Activated T-helper 2 cell treated with anti-CD3 and anti-CD28 coated beads, Interferon-gamma antibody, Interleukin-2, Interleukin-4, amounts not matched to agents 10 μg/mL and 5 μg/mL and 100 μg/mL, durations not matched to agents 14 hours and 24 hours and 36 hours (primary cell): ENCODE measurements around the gene GRID1. TPM values are rescaled to one million over a fixed set of nuclear protein-coding genes. Genes with fewer than 3 reads are reported as not detected.

Experiments
- DNase-seq: peaks from one replicate; pipeline ENCODE4 v3.0.0; 2021; ENCODE audit warnings: low spot score
- H3K27ac Mint-ChIP-seq: one replicate; pipeline ENCODE4 v1.8.0; 2021; ENCODE audit warnings: mixed read lengths
- H3K27me3 Mint-ChIP-seq: one replicate; pipeline ENCODE4 v1.8.0; 2021; ENCODE audit warnings: low read depth, mixed read lengths
- H3K36me3 Mint-ChIP-seq: one replicate; pipeline ENCODE4 v1.8.0; 2021; ENCODE audit warnings: low read depth, mixed read lengths
- H3K4me1 Mint-ChIP-seq: one replicate; pipeline ENCODE4 v1.8.0; 2021; ENCODE audit warnings: low read depth, mixed read lengths
- H3K4me3 Mint-ChIP-seq: one replicate; pipeline ENCODE4 v1.8.0; 2021; ENCODE audit warnings: low read depth, mild to moderate bottlenecking, moderate library complexity, mixed read lengths
- H3K9me3 Mint-ChIP-seq: one replicate; pipeline ENCODE4 v1.8.0; 2021; ENCODE audit warnings: mixed read lengths
- intact Hi-C: fragments of 100-400 bp; cut with micrococcal nuclease; formaldehyde crosslinking; loops from one replicate; pipeline ENCODE4 v1.15.1; 2023
- total RNA-seq: library from RNA; stranded (reverse); gene quantifications from 2 replicates; pipeline ENCODE4 v1.2.3, GENCODE V29; 2022

The GRID1 gene
- total RNA-seq, 1 donor from 2014 or later: not detected

DNA sequence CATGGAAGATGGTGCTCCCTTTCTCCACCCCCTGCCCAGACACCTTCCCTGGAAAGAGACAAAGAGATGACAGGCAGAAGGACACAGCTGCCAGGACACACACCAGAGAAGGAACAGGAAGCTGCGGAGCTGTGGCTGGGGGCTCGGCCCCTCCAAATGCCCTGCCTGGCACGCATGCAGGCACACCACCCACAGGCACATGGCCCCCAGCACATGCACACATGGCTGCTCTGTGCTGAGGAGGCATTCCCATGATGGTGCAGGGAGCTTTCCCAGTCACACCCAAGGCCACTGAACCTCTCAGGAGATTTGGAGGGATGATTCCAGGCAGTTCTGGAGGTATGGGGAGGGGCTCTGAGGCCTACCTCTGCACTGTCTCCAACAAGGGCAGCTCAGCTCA lies 143.3 kb downstream of the GRID1 start:
- no peaks in the 10 kb centered on the region for H3K9me3 Mint-ChIP-seq
- no peak for DNase-seq
- H3K27me3 Mint-ChIP-seq: no peaks in the 10 kb centered on the region
- no peak overlapping the region for H3K27ac Mint-ChIP-seq
- H3K4me3 Mint-ChIP-seq: no peak overlapping the region
- intact Hi-C loops: no loop called here
- no peaks in the 10 kb centered on the region for H3K36me3 Mint-ChIP-seq
- no peaks in the 10 kb centered on the region for H3K4me1 Mint-ChIP-seq

DNA sequence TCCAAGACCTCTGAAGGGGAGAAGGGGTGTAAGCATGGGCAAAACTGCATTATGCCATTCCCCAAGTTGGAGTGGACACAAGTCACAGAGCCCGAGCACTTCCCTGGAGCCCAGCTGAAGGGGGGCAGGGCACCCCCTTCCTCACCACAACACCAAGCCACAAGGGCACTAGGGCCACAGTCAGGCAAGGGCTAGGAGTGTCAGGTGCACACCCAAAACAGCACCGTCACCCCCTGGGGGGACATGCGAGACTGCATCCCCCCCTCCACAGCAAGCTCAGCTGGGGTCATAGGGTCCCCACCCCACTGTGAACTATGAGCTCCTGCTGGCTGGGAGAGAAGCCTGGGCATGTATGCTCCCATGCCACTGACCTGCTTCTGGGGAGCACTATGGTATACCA lies 143.9 kb downstream of the GRID1 start:
- Mint-ChIP-seq H3K27me3 (no peaks in the 10 kb centered on the region), H3K4me1 (no peaks in the 10 kb centered on the region), H3K36me3 (no peaks in the 10 kb centered on the region), H3K9me3 (no peaks in the 10 kb centered on the region), H3K27ac (no peak overlapping the region), H3K4me3 (no peak overlapping the region)
- DNase-seq: no peak
- intact Hi-C loops: no loop called here

DNA sequence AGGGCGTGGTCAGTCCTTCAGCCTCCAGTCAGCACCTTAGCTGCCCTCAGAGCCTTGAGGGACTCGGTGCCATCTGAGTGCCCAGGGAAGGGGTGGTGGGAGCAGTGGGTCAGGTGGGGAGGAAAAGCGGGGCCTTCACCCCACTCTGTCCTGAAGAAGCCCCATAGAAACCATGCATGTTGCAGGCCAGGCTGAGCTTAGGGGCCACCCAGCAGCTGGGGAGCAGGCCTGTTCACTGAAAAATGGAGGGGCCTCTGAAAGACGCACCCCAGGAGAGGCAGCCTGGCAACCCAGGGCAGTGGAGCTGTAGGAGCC lies 144.3 kb downstream of the GRID1 start:
- Mint-ChIP-seq H3K9me3 (no peaks in the 10 kb centered on the region), H3K27me3 (no peaks in the 10 kb centered on the region), H3K27ac (no peak overlapping the region), H3K36me3 (no peaks in the 10 kb centered on the region), H3K4me1 (no peaks in the 10 kb centered on the region), H3K4me3 (no peak overlapping the region)
- DNase-seq: no peak
- intact Hi-C loops: no loop called here

DNA sequence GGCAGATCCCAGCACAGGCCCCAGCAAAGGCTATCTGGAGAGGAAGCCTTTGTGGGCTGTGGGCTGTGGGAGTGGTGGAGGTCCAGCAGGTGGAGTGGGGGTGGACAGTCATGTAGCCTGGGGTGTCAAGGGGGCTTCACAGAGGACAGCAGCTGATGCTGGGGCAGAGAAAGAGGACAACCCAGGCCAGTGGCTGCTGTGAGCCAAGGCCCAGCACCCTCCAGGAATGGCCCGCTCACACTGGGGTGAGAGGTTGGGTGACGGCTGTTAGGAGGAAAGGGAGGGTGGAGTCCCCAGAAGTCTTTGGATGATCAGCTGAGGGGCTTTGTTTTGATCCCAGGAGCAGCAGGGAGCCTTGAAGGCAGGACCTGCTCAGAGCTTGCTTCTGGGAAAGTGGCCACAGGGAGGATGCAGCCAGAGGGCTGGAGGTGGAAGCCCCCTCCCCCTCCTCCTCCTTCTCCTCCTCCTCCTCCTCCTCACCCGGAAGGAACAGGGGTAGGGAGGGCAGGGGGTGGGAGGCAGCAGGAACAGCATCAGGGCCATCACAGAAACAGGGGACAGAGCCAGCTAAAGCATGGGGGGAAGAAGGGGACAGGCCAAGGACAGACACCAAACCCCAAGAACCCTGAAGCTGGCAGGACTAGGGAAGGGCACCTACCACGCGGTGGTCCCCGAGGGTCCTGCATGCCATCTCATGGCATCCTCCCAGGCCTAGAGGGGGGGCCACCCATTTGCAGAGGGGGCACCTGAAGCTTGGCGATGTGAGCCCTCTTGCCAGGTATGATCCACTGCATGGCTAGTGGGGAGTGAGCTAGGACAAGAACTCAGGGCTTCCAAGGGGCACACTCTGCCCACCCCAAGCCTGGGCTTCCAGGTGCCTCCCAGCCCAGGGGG lies 144.9 kb downstream of the GRID1 start:
- no peaks in the 10 kb centered on the region for H3K27me3 Mint-ChIP-seq
- no peak overlapping the region for H3K4me3 Mint-ChIP-seq
- no peaks in the 10 kb centered on the region for H3K9me3 Mint-ChIP-seq
- no peak for DNase-seq
- no peaks in the 10 kb centered on the region for H3K36me3 Mint-ChIP-seq
- no peaks in the 10 kb centered on the region for H3K4me1 Mint-ChIP-seq
- intact Hi-C loops: no loop called here
- H3K27ac Mint-ChIP-seq: no peak overlapping the region

DNA sequence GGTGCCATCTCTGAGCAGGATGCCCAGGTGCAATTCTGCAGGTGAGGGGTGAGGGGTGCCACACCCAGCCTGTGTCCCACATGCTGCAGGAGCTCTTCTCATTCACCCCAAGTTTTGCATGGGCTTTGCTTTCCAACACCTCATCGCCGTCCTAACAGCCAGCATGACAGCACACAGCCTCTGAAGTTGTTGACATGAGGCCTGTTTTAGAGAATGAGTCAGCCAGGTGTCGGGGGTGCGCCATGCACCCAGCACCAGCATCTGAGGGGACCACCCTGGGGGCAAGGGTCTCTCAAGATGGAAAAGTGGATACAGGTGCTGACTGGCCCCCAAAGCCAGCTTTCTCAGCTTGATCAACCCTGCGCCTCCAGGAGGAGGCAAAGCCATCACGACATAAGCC lies 146.0 kb downstream of the GRID1 start:
- intact Hi-C loops: no loop called here
- Mint-ChIP-seq H3K4me3 (no peak overlapping the region), H3K27ac (no peak overlapping the region), H3K9me3 (no peaks in the 10 kb centered on the region), H3K36me3 (no peaks in the 10 kb centered on the region), H3K4me1 (no peaks in the 10 kb centered on the region), H3K27me3 (no peaks in the 10 kb centered on the region)
- DNase-seq: no peak

DNA sequence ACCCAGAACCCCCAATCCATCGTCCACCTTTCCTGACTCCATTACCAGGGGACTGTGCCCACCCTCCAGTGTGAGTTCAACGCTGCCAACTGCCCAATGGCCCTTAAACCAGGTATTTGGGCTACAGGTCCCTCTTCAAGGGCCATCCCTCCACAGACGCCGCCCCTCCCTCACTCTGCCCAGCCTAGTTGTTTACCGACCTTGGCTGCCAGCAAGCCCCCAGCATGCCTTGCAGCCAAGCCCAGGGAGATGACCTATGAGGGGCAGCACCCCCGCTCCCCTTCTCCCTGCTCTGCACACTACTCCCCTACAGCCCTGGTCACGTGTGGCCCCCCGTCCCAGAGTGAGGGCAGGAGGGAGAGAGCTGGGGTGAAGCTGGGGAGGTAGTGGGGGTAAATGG lies 147.3 kb downstream of the GRID1 start:
- Mint-ChIP-seq H3K27ac (no peak overlapping the region), H3K9me3 (no peaks in the 10 kb centered on the region), H3K36me3 (no peaks in the 10 kb centered on the region), H3K27me3 (no peaks in the 10 kb centered on the region), H3K4me3 (no peak overlapping the region), H3K4me1 (no peaks in the 10 kb centered on the region)
- intact Hi-C loops: no loop called here
- no peak for DNase-seq

DNA sequence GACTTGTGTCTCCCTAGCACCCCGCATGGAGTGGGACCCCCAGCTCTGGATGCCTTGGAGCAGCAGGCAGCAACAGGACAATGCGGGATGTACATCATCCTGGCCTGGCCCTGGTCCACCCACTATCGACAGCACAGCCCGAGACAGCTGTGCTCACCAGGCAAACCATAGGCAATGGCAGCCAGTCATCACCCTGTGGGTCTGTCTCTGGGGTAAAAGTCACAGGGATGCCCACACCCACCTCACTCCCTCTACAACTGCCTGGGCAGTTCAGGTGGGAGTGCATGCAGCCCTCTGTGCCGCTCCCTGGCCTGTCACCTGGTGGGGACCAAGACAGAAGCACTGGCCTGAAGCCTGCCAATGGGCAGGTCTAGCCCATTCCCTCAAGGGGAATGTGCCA lies 147.8 kb downstream of the GRID1 start:
- intact Hi-C loops: no loop called here
- Mint-ChIP-seq H3K4me1 (no peaks in the 10 kb centered on the region), H3K27me3 (no peaks in the 10 kb centered on the region), H3K36me3 (no peaks in the 10 kb centered on the region), H3K4me3 (no peak overlapping the region), H3K9me3 (no peaks in the 10 kb centered on the region), H3K27ac (no peak overlapping the region)
- DNase-seq: no peak

DNA sequence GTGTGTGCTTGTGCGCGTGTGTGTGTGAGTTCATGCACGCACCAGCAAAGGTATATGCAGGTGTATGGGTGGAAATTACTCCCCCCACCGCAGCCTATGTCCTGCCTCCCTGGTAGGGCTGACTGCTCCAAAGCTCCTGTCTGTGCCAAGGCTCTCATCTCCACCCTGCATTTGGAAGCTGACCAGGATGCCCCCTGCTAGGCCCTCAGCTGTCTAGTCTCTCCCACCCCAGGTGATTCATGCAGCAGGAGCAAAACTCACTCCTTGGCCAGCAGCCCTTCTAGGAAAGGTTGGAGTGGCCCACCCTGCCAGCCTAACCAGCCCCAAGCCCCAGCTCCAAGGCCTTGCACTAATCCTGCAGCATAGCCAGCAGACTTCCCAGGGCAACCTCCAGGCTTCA lies 148.4 kb downstream of the GRID1 start:
- Mint-ChIP-seq H3K27me3 (no peaks in the 10 kb centered on the region), H3K4me3 (no peak overlapping the region), H3K9me3 (no peaks in the 10 kb centered on the region), H3K27ac (no peak overlapping the region), H3K36me3 (no peaks in the 10 kb centered on the region), H3K4me1 (no peaks in the 10 kb centered on the region)
- intact Hi-C loops: no loop called here
- no peak for DNase-seq

DNA sequence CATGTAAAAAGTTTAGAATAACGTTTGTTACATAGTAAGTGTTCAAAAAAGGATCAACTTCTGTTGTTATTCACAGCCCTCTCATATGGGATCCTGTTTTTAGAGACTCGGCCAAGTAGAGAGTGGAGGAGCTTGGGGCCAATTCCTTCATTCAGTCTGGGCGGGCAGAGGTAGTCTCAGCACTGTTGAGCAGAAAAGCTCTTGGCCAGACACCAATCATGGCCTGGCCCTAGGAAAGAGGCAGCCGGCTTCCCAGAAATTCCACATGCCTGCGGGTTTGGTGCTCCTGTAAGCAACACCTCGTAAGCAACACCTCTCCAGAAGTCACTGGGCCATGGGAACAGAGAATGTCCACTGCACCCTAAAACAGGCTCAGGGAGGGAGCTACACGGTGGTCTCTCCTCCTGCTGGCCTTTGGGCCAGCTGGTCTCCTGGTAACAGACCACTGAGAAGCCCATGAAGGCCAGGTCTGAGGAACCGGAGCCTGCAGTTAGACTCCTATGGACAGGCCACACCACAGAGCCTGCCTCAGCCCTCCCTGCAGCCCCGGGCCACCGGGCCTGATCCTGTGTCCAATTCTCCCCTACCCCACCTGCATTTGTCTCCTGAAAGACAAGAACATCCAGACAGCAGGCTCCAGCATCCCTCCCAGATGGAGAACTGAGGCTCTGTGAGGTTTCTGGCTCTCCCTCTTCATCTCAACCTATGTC lies 149.1 kb downstream of the GRID1 start:
- H3K27ac Mint-ChIP-seq: no peak overlapping the region
- no peaks in the 10 kb centered on the region for H3K9me3 Mint-ChIP-seq
- no peak overlapping the region for H3K4me3 Mint-ChIP-seq
- H3K4me1 Mint-ChIP-seq: no peaks in the 10 kb centered on the region
- H3K27me3 Mint-ChIP-seq: no peaks in the 10 kb centered on the region
- no peaks in the 10 kb centered on the region for H3K36me3 Mint-ChIP-seq
- intact Hi-C loops: no loop called here
- DNase-seq: no peak

DNA sequence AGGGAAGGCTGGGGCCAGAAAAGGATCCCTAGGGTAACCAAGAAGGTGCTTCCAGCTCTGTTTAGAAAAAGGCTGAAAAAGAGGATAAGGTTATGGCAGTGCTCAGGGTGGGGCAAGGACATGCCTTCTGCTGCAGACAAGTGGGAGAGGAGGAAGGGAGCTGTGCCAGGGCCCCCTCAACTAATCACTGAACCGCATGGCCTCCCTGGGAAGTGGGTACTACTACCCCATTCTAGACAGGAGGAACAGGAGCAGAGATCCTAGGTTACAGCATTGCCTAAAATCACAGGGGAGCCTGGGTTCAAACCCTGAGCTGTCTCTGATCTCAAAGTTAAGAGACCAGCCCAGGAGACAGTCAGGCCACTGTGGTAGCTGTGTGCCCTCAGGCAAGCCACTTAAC lies 149.7 kb downstream of the GRID1 start:
- Mint-ChIP-seq H3K4me3 (no peak overlapping the region), H3K27me3 (no peaks in the 10 kb centered on the region), H3K9me3 (no peaks in the 10 kb centered on the region), H3K27ac (no peak overlapping the region), H3K36me3 (no peaks in the 10 kb centered on the region), H3K4me1 (no peaks in the 10 kb centered on the region)
- intact Hi-C loops: no loop called here
- DNase-seq: no peak

DNA sequence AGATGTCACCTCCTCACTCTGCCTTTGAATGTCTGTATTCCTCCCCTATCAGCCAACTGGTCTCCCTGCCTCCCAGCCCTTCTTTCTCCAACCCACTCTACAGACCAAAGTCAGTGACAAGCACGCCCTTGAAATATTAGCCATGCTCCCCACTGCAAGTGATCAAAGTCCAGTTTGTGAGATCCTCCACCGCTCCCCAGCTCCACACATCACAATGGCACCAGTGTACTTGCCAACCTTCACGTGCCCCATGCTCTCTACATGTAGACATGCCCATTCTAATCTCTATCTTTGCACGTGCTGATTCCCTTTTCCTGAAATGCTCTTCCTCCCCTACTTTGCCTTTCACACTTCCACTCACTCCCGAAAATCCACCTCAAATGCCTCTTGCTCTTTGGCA lies 150.9 kb downstream of the GRID1 start:
- no peak overlapping the region for H3K4me3 Mint-ChIP-seq
- DNase-seq: no peak
- intact Hi-C loops: no loop called here
- H3K4me1 Mint-ChIP-seq: no peaks in the 10 kb centered on the region
- no peak overlapping the region for H3K27ac Mint-ChIP-seq
- H3K27me3 Mint-ChIP-seq: no peaks in the 10 kb centered on the region
- no peaks in the 10 kb centered on the region for H3K36me3 Mint-ChIP-seq
- H3K9me3 Mint-ChIP-seq: no peaks in the 10 kb centered on the region

DNA sequence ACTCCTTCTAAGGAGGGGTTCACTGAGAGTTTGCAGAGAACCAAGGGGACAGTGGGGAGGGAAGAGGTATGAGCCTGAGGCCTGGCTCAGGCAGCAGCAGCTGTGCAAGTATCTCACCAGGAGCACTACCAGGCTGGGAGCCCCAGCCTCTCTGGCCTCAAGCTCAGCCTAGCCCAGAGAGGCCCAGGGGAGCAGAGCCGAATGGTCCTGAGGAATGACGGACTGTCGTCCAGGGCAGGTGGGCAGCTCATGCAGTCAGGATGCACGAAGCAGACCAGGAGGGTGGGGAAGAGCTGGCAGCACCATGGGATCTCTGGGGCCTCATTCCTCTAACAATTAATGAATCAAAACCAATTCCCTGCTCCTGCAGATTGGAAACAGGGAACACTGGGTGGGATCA lies 151.5 kb downstream of the GRID1 start:
- Mint-ChIP-seq H3K36me3 (no peaks in the 10 kb centered on the region), H3K27me3 (no peaks in the 10 kb centered on the region), H3K27ac (no peak overlapping the region), H3K4me1 (no peaks in the 10 kb centered on the region), H3K4me3 (no peak overlapping the region), H3K9me3 (no peaks in the 10 kb centered on the region)
- intact Hi-C loops: no loop called here
- no peak for DNase-seq

DNA sequence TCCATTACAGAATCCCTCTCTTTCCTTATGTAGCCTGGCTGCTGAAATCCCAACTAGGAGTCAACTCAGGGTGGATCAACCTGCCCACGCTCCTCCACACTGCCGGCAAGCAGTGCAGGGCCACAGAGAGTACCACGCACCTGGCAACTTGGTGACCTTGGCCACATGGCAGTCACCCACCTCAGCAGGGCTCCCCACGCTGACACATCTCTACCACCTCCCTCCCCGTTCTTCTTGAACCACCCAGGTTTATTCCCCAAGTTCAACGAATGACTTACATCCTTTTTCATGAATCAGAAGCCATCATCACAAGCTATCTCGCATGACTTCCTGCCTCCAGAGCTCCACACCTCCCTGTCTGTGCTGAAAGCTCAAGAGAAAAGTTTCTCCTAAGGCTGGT lies 153.4 kb downstream of the GRID1 start:
- Mint-ChIP-seq H3K4me1 (no peaks in the 10 kb centered on the region), H3K36me3 (no peaks in the 10 kb centered on the region), H3K27ac (no peak overlapping the region), H3K9me3 (no peaks in the 10 kb centered on the region), H3K27me3 (no peaks in the 10 kb centered on the region), H3K4me3 (no peak overlapping the region)
- no peak for DNase-seq
- intact Hi-C loops: no loop called here
